Type B pancreatic cell (in vitro differentiated cells): ENCODE measurements around the gene EBNA1BP2. TPM values are rescaled to one million over a fixed set of nuclear protein-coding genes. Genes with fewer than 3 reads are reported as not detected.
"Not testable (repeated sequence)": the region's sequence is repeated elsewhere in the genome, so short reads cannot be mapped to it uniquely, and the experiment has no call there.

Experiments
- DNase-seq: peaks from one replicate; pipeline ENCODE4 v3.0.0; 2021; ENCODE audit warnings: mixed read lengths; ENCODE audit not compliant: unreplicated experiment; ENCODE audit errors: extremely low spot score
- H3K27ac Mint-ChIP-seq: 2 replicates; pipeline ENCODE4 v1.8.0; 2021; ENCODE audit warnings: mild to moderate bottlenecking, mixed read lengths
- H3K27me3 Mint-ChIP-seq: 2 replicates; pipeline ENCODE4 v1.8.0; 2021; ENCODE audit warnings: mixed read lengths
- H3K36me3 Mint-ChIP-seq: 2 replicates; pipeline ENCODE4 v1.8.0; 2021; ENCODE audit warnings: mixed read lengths
- H3K4me1 Mint-ChIP-seq: one replicate; pipeline ENCODE4 v1.8.0; 2021; ENCODE audit warnings: mixed read lengths; ENCODE audit not compliant: unreplicated experiment
- H3K4me3 Mint-ChIP-seq: 2 replicates; pipeline ENCODE4 v1.8.0; 2021; ENCODE audit warnings: mild to moderate bottlenecking, mixed read lengths
- H3K9me3 Mint-ChIP-seq: 2 replicates; pipeline ENCODE4 v1.8.0; 2021; ENCODE audit warnings: mixed read lengths
- CTCF ChIP-seq: fragments of 200-600 bp; sonication (generic); conservative IDR thresholded peaks from 2 replicates; pipeline ENCODE4 v1.5.0; 2021; ENCODE audit warnings: antibody characterized with exemption, mild to moderate bottlenecking
- total RNA-seq: library from RNA; stranded (reverse); gene quantifications from 2 replicates; pipeline ENCODE4 v1.2.1, GENCODE V29; 2021; ENCODE audit warnings: low replicate concordance

EBNA1BP2 gene
- total RNA-seq, 1 donor from 2014 or later: 57.2 TPM

GRCh38 chr1:43140583-43140982 is 31.5 kb downstream of the EBNA1BP2 start:
- peaks cover 14% of the 10 kb centered on the region for H3K9me3 Mint-ChIP-seq

GRCh38 chr1:43140010-43140409 is 32.1 kb downstream of the EBNA1BP2 start:
- no peak overlapping the region for H3K4me3 Mint-ChIP-seq
- H3K9me3 Mint-ChIP-seq: peaks cover 14% of the 10 kb centered on the region
- no peak overlapping the region for H3K27ac Mint-ChIP-seq
- no peak for TF ChIP-seq CTCF
- peaks cover 23% of the 10 kb centered on the region for H3K27me3 Mint-ChIP-seq
- peaks cover 4% of the 10 kb centered on the region for H3K4me1 Mint-ChIP-seq
- H3K36me3 Mint-ChIP-seq: no peaks in the 10 kb centered on the region
- DNase-seq: no peak

More at GRCh38 chr1:43140583-43140982, 31.5 kb downstream of the EBNA1BP2 start:
- H3K36me3 Mint-ChIP-seq: no peaks in the 10 kb centered on the region
- no peak overlapping the region for H3K27ac Mint-ChIP-seq
- H3K27me3 Mint-ChIP-seq: peaks cover 28% of the 10 kb centered on the region
- no peak for TF ChIP-seq CTCF
- no peak for DNase-seq
- peaks cover 4% of the 10 kb centered on the region for H3K4me1 Mint-ChIP-seq
- no peak overlapping the region for H3K4me3 Mint-ChIP-seq

- not testable (repeated sequence) for DNase-seq, H3K36me3 Mint-ChIP-seq, H3K4me1 Mint-ChIP-seq, H3K4me3 Mint-ChIP-seq, H3K27ac Mint-ChIP-seq
- peaks cover 16% of the 10 kb centered on the region for H3K27me3 Mint-ChIP-seq
- H3K9me3 Mint-ChIP-seq: peaks cover 14% of the 10 kb centered on the region
Measured at GRCh38 chr1:43139295-43139694, 32.8 kb downstream of the EBNA1BP2 start.

GRCh38 chr1:43137445-43138052 is 34.5 kb downstream of the EBNA1BP2 start:
- Mint-ChIP-seq H3K36me3 (no peaks in the 10 kb centered on the region), H3K9me3 (peaks cover 14% of the 10 kb centered on the region), H3K4me3 (no peak overlapping the region), H3K27me3 (peaks cover 6% of the 10 kb centered on the region), H3K27ac (no peak overlapping the region), H3K4me1 (peaks cover 11% of the 10 kb centered on the region)
- no peak for DNase-seq
- no peak for TF ChIP-seq CTCF

GRCh38 chr1:43135857-43136781 is 36.0 kb downstream of the EBNA1BP2 start:
- peak overlapping the region; percentile 95 for H3K27ac Mint-ChIP-seq
- no peaks in the 10 kb centered on the region for H3K36me3 Mint-ChIP-seq

More at GRCh38 chr1:43135857-43136781, 36.0 kb downstream of the EBNA1BP2 start:
- peak overlapping the region; percentile 65 for H3K4me3 Mint-ChIP-seq
- H3K9me3 Mint-ChIP-seq: peaks cover 14% of the 10 kb centered on the region
- no peak for TF ChIP-seq CTCF
- H3K27me3 Mint-ChIP-seq: peaks cover 5% of the 10 kb centered on the region
- no peak for DNase-seq
- peaks cover 11% of the 10 kb centered on the region for H3K4me1 Mint-ChIP-seq
